Liver (tissue), 3 donors: Measurements from ENCODE around the gene RBM39.

ENCODE experiments used
- ATF3 ChIP-seq: IDR thresholded peaks from 2 replicates; pipeline ENCODE4 v1.6.1; 2016; ENCODE audit warnings: antibody characterized with exemption
- CTCF ChIP-seq: fragments of 150-350 bp; IDR thresholded peaks from 2 replicates; pipeline ENCODE4 v1.5.1; 2017; ENCODE audit warnings: improper control_type of control experiment, low read depth, low read length; ENCODE audit not compliant: missing input control
- EGR1 ChIP-seq, 2 donors: IDR thresholded peaks; 2 replicates each; pipeline ENCODE4 v1.6.1; 2016 to 2018; ENCODE audit warnings: antibody characterized with exemption in 2 of 2, low read depth in 2 of 2
- GABPA ChIP-seq, 2 donors: IDR thresholded peaks in 1 of 2; conservative IDR thresholded peaks in 1 of 2; 2 replicates each; pipeline ENCODE4 v1.6.1; 2016; ENCODE audit warnings: antibody characterized with exemption in 2 of 2, mild to moderate bottlenecking in 1 of 2, moderate library complexity in 1 of 2
- HNF4G ChIP-seq: IDR thresholded peaks from 2 replicates; pipeline ENCODE4 v1.6.1; 2016; ENCODE audit warnings: antibody characterized with exemption
- JUND ChIP-seq, 2 donors: IDR thresholded peaks; 2 replicates each; pipeline ENCODE4 v1.6.1; 2016; ENCODE audit warnings: antibody characterized with exemption in 2 of 2
- MAX ChIP-seq: IDR thresholded peaks from 2 replicates; pipeline ENCODE4 v1.6.1; 2016; ENCODE audit warnings: antibody characterized with exemption
- RAD21 ChIP-seq, 2 donors: IDR thresholded peaks; 2 replicates each; pipeline ENCODE4 v1.6.1; 2016; ENCODE audit warnings: antibody characterized with exemption in 2 of 2, mild to moderate bottlenecking in 2 of 2
- REST ChIP-seq: IDR thresholded peaks from 2 replicates; pipeline ENCODE4 v1.6.1; 2016; ENCODE audit warnings: antibody characterized with exemption, mild to moderate bottlenecking
- SP1 ChIP-seq: IDR thresholded peaks from 2 replicates; pipeline ENCODE4 v1.6.1; 2018; ENCODE audit warnings: antibody characterized with exemption, mild to moderate bottlenecking
- TAF1 ChIP-seq: conservative IDR thresholded peaks from 2 replicates; pipeline ENCODE4 v1.6.1; 2016; ENCODE audit warnings: antibody characterized with exemption, mild to moderate bottlenecking
- YY1 ChIP-seq: IDR thresholded peaks from 2 replicates; pipeline ENCODE4 v1.6.1; 2016; ENCODE audit warnings: antibody characterized with exemption, mild to moderate bottlenecking
- ZBTB33 ChIP-seq: IDR thresholded peaks from 2 replicates; pipeline ENCODE4 v1.6.1; 2016; ENCODE audit warnings: antibody characterized with exemption
- donor health status: healthy.
- donor health status: healthy.

- TF ChIP-seq ATF3 (no peak), CTCF (no peak), EGR1 (IDR thresholded peaks at IDR 0.05; ENCODE audit: low read depth in 2 of 2) (no peak), GABPA (IDR thresholded peaks at IDR 0.05 in 1 of 2, conservative IDR thresholded peaks at IDR 0.05 in 1 of 2) (no peak), JUND (IDR thresholded peaks at IDR 0.05) (no peak), YY1 (no peak), MAX (no peak), RAD21 (IDR thresholded peaks at IDR 0.05) (no peak), REST (no peak), ZBTB33 (no peak), HNF4G (no peak), SP1 (no peak), TAF1 (no peak)
Observed at GRCh38 chr20:35762461-35762860, 20.4 kb upstream of the RBM39 start.
